Raji (cell line): ENCODE measurements around the gene MAN2B2.

Experiments used
- POLR2A ChIP-seq: IDR thresholded peaks from 2 replicates; pipeline ENCODE4 v1.6.1; 2011; ENCODE audit warnings: low read depth, low read length, control low read depth; ENCODE audit not compliant: insufficient read depth

Gene MAN2B2

GRCh38 chr4:6647169-6647568, 72.2 kb downstream of the MAN2B2 start:
- TF ChIP-seq POLR2A = no peak

DNA sequence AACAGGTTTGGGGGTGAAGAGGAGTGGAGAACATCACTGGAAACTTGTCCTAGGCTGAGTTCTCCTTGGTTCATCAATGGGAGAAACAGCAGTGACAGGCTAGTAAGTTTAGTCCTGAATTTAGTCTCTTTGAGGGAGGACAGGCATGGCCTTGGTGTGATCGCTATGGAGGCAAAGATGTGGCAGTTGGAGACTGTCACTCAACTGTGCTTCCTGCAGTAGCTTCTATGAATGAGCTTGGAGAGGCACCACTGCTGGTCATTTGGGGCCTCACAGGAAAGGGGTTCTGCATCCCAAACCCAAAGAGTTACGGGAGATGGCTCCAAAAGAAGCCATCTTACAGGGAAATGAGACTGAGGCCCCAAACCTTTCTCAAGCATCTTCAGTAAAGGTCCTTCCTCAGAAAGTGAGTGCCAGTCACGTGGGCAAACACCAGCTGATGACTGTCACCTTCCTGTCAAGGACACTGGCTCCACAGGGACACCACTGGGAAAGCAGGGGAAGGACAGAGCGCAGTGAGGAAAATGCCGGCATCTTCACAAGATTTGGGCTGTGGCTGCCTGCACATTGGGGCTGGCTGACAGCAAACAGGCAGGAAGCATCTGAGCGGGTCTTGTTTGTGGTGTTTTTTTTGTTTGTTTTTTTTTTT, 72.7 kb downstream of the MAN2B2 start:
- no peak for TF ChIP-seq POLR2A

GRCh38 chr4:6649216-6649615, 74.2 kb downstream of the MAN2B2 start:
- no peak for TF ChIP-seq POLR2A

DNA sequence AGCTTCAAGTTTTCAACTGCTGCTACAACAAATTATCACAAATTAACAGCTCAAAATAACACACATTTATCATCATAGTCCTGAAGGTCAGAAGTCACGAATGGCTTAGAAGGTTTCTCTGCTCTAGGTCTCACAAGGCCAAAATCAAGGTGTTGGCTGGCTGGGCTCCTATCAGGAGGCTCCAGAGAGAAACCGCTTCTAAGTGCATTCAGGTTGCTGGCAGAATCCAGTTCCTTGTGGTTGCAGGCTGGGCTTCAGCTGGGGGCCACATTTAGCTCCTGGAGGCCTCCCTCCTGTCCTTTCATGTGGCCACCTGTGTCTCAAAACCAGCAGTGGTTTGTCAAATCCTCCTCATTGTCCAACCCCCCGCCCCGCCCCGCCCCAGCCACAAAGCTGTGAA, 80.9 kb downstream of the MAN2B2 start:
- TF ChIP-seq POLR2A = no peak

GRCh38 chr4:6657242-6658208, 82.5 kb downstream of the MAN2B2 start:
- TF ChIP-seq POLR2A = no peak

- TF ChIP-seq POLR2A = no peak
Measured at GRCh38 chr4:6658209-6658595, 83.2 kb downstream of the MAN2B2 start.

DNA sequence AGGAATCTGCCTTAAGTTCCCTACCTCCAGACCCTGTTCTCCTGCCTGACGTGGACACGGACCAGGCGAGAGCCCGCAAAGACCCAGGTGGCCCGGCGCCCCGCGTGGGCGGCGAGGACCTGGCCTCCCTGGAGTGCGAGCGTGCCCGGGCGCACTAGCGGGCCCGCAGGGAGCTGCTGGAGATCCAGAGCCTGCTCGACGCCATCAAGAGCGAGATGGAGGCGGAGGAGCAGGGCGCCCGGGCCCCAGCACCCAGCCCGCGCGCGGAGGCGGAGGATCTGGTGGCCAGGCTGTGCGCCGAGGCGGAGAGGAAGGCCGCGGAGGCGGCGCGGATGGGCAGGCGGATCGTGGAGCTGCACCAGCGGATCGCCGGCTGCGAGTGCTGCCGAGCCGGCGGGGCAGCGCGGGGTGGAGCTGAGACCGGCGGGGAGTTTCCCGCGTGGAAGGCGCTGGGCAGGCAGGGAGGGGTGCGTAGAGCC, 83.6 kb downstream of the MAN2B2 start:
- no peak for TF ChIP-seq POLR2A

GRCh38 chr4:6659897-6660296, 84.9 kb downstream of the MAN2B2 start:
- TF ChIP-seq POLR2A = no peak

GRCh38 chr4:6660430-6660829, 85.4 kb downstream of the MAN2B2 start:
- no peak for TF ChIP-seq POLR2A

DNA sequence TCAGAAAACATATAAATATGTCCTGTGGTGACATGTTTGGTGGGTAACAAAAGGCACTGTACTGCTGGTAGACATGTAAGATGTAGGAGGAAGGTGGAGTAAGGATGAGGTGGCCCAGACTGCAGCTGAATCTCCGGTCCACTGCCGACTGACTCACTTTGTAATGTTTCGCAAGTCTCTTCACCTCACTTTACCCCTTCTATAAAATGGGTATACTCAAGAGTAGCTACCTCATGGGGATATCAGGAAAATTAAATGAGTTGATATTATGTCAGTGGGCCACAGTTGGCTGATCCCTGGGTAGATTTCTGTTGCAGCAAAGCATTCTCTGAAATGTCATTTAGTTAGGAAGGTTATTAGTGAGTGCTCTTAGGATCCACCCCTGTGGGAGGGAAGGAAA, 87.6 kb downstream of the MAN2B2 start:
- no peak for TF ChIP-seq POLR2A

GRCh38 chr4:6663596-6664393, 88.8 kb downstream of the MAN2B2 start:
- no peak for TF ChIP-seq POLR2A

DNA sequence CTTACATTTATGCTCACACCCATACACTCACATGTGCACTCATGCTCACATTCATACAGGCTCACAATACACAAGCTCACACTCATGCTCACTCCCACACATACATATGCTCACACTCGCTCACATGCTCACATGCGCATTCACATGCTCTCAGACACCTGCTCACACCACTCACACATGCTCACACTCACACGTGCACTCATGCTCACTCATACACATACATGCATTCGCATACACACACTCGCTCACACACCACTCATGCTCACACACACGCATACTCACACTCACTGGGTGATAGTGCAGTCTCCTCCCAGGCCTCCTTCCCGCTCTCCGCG, 90.3 kb downstream of the MAN2B2 start:
- TF ChIP-seq POLR2A = no peak

DNA sequence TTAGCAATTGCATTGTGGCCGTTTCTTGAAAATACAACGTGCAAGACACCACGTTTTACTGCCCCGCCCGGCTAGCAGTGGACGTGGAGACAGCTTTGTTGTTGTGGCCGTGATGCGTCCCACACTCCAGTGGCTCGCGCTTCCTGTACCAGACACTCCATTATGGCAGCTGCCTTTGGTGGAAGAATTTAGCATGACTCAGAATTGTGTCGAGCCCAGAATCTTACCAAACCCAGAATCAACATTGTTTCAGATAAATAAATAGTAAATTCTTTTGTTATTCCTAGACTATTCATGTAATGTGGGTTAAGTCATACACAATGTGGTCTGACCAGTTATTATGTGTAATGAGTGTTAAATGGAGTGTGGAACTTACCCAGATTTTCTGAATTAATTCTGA, 93.4 kb downstream of the MAN2B2 start:
- TF ChIP-seq POLR2A = no peak

GRCh38 chr4:6671648-6672047, 96.7 kb downstream of the MAN2B2 start:
- TF ChIP-seq POLR2A = no peak

- no peak for TF ChIP-seq POLR2A
Measured at GRCh38 chr4:6672131-6672530, 97.1 kb downstream of the MAN2B2 start.
